Trophoblast cell (in vitro differentiated cells and primary cell): ENCODE data around the gene TCEANC2.

ENCODE experiments used
- DNase-seq, 2 donors: peaks; one replicate each; pipeline ENCODE4 v3.0.0-alpha.2; 2016
- H2AFZ ChIP-seq: 2 replicates; pipeline ENCODE4 v1.6.1; 2013; ENCODE audit warnings: low read length, moderate library complexity, mild to moderate bottlenecking; ENCODE audit not compliant: insufficient read depth, poor library complexity
- H2AK5ac ChIP-seq: 2 replicates; pipeline ENCODE4 v1.6.1; 2013; ENCODE audit warnings: mild to moderate bottlenecking, low read length
- H2BK120ac ChIP-seq: 2 replicates; pipeline ENCODE4 v1.6.1; 2013; ENCODE audit warnings: low read length, mild to moderate bottlenecking, moderate library complexity; ENCODE audit not compliant: insufficient read depth, poor library complexity
- H2BK12ac ChIP-seq: 2 replicates; pipeline ENCODE4 v1.6.1; 2013; ENCODE audit warnings: mild to moderate bottlenecking, low read length, moderate library complexity
- H2BK5ac ChIP-seq: 2 replicates; pipeline ENCODE4 v1.6.1; 2013; ENCODE audit warnings: low read length, low read depth, moderate library complexity, mild to moderate bottlenecking; ENCODE audit not compliant: poor library complexity
- H3K14ac ChIP-seq: 2 replicates; pipeline ENCODE4 v1.6.1; 2013; ENCODE audit warnings: mild to moderate bottlenecking, low read length
- H3K18ac ChIP-seq: 2 replicates; pipeline ENCODE4 v1.6.1; 2013; ENCODE audit warnings: mild to moderate bottlenecking, low read length
- H3K23ac ChIP-seq: 2 replicates; pipeline ENCODE4 v1.6.1; 2013; ENCODE audit warnings: low read length
- H3K27ac ChIP-seq: 2 replicates; pipeline ENCODE4 v1.5.1; 2013; ENCODE audit warnings: low read depth, mild to moderate bottlenecking, inconsistent platforms, low read length, moderate library complexity
- H3K27me3 ChIP-seq: 2 replicates; pipeline ENCODE4 v1.6.1; 2013; ENCODE audit warnings: inconsistent platforms, mild to moderate bottlenecking, low read length, moderate library complexity; ENCODE audit not compliant: insufficient read depth
- H3K36me3 ChIP-seq, 2 experiments: 1 replicate in 1 of 2; 2 replicates in 1 of 2; pipeline ENCODE4 v1.6.1; 2013; ENCODE audit warnings: low read length in 2 of 2, mild to moderate bottlenecking in 2 of 2, moderate library complexity in 1 of 2; ENCODE audit not compliant: insufficient read depth in 2 of 2, control insufficient read depth in 1 of 2
- H3K4ac ChIP-seq: 2 replicates; pipeline ENCODE4 v1.6.1; 2013; ENCODE audit warnings: low read depth, mild to moderate bottlenecking, low read length, moderate library complexity
- H3K4me1 ChIP-seq, 2 experiments: 1 replicate in 1 of 2; 2 replicates in 1 of 2; pipeline ENCODE4 v1.6.1; 2013; ENCODE audit warnings: low read length in 2 of 2, mild to moderate bottlenecking in 2 of 2, moderate library complexity in 1 of 2; ENCODE audit not compliant: insufficient read depth in 2 of 2, control insufficient read depth in 1 of 2
- H3K4me2 ChIP-seq: 2 replicates; pipeline ENCODE4 v1.6.1; 2013; ENCODE audit warnings: inconsistent platforms, mild to moderate bottlenecking, low read length, moderate library complexity
- H3K4me3 ChIP-seq: 2 replicates; pipeline ENCODE4 v1.5.1; 2013; ENCODE audit warnings: mild to moderate bottlenecking, low read depth, low read length, inconsistent platforms
- H3K79me1 ChIP-seq: one replicate; pipeline ENCODE4 v1.6.1; 2013; ENCODE audit warnings: low read length
- H3K79me2 ChIP-seq: 2 replicates; pipeline ENCODE4 v1.6.1; 2013; ENCODE audit warnings: low read length, mild to moderate bottlenecking; ENCODE audit not compliant: control insufficient read depth, insufficient read depth, poor library complexity
- H3K9ac ChIP-seq: 2 replicates; pipeline ENCODE4 v1.6.1; 2013; ENCODE audit warnings: mild to moderate bottlenecking, low read length
- H3K9me3 ChIP-seq: 2 replicates; pipeline ENCODE4 v1.6.1; 2013; ENCODE audit warnings: low read depth, mild to moderate bottlenecking, control low read depth, inconsistent platforms, low read length; ENCODE audit not compliant: insufficient read depth
- H4K12ac ChIP-seq: 2 replicates; pipeline ENCODE4 v1.6.1; 2013; ENCODE audit warnings: low read depth, mild to moderate bottlenecking, low read length, moderate library complexity
- H4K8ac ChIP-seq: 2 replicates; pipeline ENCODE4 v1.6.1; 2013; ENCODE audit warnings: low read depth, mild to moderate bottlenecking, low read length, moderate library complexity
- H4K91ac ChIP-seq: one replicate; pipeline ENCODE4 v1.6.1; 2013; ENCODE audit warnings: low read depth, mild to moderate bottlenecking, low read length, moderate library complexity
- WGBS: extraction: QIAGEN DNeasy Blood & Tissue Kit; methylation state at CpG from one replicate; pipeline ENCODE4 v1.1.7; 2013; ENCODE audit warnings: missing lambda C conversion rate; ENCODE audit not compliant: insufficient read length, insufficient coverage; ENCODE audit errors: extremely low coverage; 5-methylcytosine and 5-hydroxymethylcytosine counted together

Gene TCEANC2

DNA sequence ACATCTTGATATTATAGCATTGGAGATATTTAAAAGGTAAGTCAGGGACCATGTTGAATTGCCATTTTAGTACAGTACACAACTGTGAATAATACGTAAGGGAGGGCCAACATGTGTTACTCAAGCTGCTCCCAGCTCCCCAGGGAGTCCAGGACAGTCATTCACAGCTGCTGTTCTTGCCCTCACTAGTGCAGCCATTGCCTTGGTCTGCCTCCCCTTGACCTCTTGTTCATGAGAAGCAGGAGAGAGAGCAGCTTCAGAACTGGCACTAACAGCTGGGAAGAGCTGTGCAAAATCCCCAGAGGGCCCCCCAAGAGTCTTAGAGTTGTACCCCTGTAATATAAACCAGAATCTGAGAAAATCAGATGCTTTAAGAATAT, 16.4 kb downstream of the TCEANC2 start:
- no CpG with 5 or more reads among the region's 1 CpG for WGBS
- Histone ChIP-seq H3K4ac (no peak overlapping the region), H2AFZ (no peak overlapping the region), H3K9me3 (peaks cover 2% of the 10 kb centered on the region), H2BK12ac (no peak overlapping the region), H3K36me3 (no peaks in the 10 kb centered on the region), H2BK120ac (no peak overlapping the region), H3K27ac (no peak overlapping the region), H3K79me1 (no peaks in the 10 kb centered on the region), H3K4me1 (no peaks in the 10 kb centered on the region), H2AK5ac (no peak overlapping the region), H3K4me3 (no peak overlapping the region), H4K8ac (no peak overlapping the region), H4K91ac (no peak overlapping the region), H3K18ac (no peak overlapping the region), H2BK5ac (no peak overlapping the region), H3K4me2 (no peak overlapping the region), H3K14ac (no peak overlapping the region), H4K12ac (no peak overlapping the region), H3K9ac (no peak overlapping the region), H3K23ac (no peak overlapping the region), H3K27me3 (no peaks in the 10 kb centered on the region), H3K79me2 (no peaks in the 10 kb centered on the region)
- DNase-seq = no peak

DNA sequence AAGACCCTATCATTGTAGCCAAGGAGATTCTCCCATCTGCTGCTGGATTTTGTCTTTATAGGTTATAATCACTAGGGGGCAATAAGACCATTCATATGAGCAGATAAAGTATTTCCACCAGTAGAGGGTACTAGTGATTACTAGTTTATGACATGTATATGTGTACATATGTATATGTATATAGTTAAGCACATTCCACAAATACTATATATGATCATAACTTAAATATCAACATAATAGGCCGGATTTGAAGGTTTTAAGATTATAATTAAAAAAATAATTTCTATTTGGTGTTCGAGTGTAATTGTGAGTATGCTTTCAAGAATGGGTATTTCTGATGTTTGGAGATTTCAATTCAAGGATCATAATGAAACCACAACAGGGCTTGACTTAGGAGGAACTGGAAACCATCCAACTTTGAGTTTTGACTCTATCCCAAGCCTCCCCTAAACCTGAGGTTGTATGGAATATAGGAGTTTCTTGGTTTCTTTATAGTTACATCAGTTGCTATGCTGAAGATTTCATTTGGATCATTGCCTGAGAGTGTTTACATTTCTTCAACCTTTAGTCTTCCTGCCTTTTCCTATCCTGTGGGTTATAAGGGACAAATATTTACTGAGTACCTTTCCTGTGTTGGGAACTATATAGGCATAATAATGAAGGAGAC, 16.9 kb downstream of the TCEANC2 start:
- Histone ChIP-seq H3K18ac (no peak overlapping the region), H2BK120ac (no peak overlapping the region), H3K79me1 (no peaks in the 10 kb centered on the region), H3K79me2 (no peaks in the 10 kb centered on the region), H2BK5ac (no peak overlapping the region), H4K12ac (no peak overlapping the region), H2AK5ac (no peak overlapping the region), H3K4me1 (no peaks in the 10 kb centered on the region), H3K27me3 (no peaks in the 10 kb centered on the region), H4K91ac (no peak overlapping the region), H3K27ac (no peak overlapping the region), H3K23ac (no peak overlapping the region), H3K4me2 (no peak overlapping the region), H3K36me3 (no peaks in the 10 kb centered on the region), H3K14ac (no peak overlapping the region), H3K9ac (no peak overlapping the region), H4K8ac (no peak overlapping the region), H2BK12ac (no peak overlapping the region), H3K4ac (no peak overlapping the region), H3K9me3 (peaks cover 2% of the 10 kb centered on the region), H3K4me3 (no peak overlapping the region), H2AFZ (no peak overlapping the region)
- DNase-seq = peak in 1 of 2 donors; percentile 38
- 100% methylated on average over 1 of the region's 2 CpGs for WGBS

DNA sequence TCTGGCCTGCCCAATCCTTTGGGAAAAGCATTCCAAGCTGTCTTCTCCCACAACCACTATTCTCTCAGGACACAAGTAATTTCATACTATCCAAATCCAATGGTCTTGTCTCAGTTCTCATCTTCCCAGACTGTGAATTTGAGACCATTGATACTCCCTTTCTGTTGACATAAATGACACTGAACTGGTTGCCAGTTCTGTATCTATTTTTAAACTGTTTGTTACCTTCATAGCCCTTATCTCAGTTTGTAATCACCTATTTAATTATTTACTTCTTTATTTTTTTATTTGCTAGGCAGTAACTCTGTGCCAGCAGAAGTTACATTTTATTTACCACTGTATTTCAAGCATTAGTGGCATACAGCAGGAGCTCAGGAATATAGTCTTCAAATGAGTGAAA, 24.0 kb downstream of the TCEANC2 start:
- H3K18ac ChIP-seq = no peak overlapping the region
- no peak overlapping the region for H3K4me3 ChIP-seq
- no peak overlapping the region for H3K23ac ChIP-seq
- H3K27ac ChIP-seq = no peak overlapping the region
- H2AK5ac ChIP-seq = no peak overlapping the region
- H3K36me3 ChIP-seq = no peaks in the 10 kb centered on the region
- H2BK12ac ChIP-seq = no peak overlapping the region
- H4K8ac ChIP-seq = no peak overlapping the region
- H3K79me1 ChIP-seq = no peaks in the 10 kb centered on the region
- no peak overlapping the region for H3K4me2 ChIP-seq
- H3K79me2 ChIP-seq = no peaks in the 10 kb centered on the region
- H4K91ac ChIP-seq = no peak overlapping the region
- H3K4ac ChIP-seq = no peak overlapping the region
- no peak overlapping the region for H4K12ac ChIP-seq
- no peaks in the 10 kb centered on the region for H3K9me3 ChIP-seq
- DNase-seq = no peak
- no peak overlapping the region for H2AFZ ChIP-seq
- no peak overlapping the region for H3K9ac ChIP-seq
- no peak overlapping the region for H2BK5ac ChIP-seq
- no peaks in the 10 kb centered on the region for H3K27me3 ChIP-seq
- H2BK120ac ChIP-seq = no peak overlapping the region
- H3K14ac ChIP-seq = no peak overlapping the region
- H3K4me1 ChIP-seq = no peaks in the 10 kb centered on the region

DNA sequence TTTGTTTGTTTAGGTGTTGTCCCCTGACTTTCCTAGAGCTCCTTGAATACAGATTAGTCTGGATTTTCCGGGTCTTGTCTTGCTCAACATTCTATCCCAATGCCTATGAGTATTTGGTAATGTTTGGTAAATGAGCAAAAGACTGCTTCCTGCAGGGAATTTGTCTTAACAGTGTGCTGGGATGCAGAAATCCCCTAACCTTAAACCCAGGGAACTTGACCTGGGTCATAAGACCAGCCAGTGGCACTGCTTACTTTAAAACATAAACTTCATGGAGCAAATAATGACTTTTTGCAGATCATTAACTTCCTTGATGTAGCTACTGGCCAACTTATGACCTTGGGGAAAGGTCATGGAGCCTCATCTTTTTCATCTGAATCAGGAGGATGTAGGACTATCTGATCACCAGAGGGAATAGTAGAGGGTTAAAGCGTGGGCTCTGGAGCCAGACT, 27.2 kb downstream of the TCEANC2 start:
- WGBS = no CpG with 5 or more reads among the region's 2 CpGs
- H4K8ac ChIP-seq = no peak overlapping the region
- no peak overlapping the region for H3K4me3 ChIP-seq
- no peak overlapping the region for H2AK5ac ChIP-seq
- no peak overlapping the region for H3K4ac ChIP-seq
- no peaks in the 10 kb centered on the region for H3K9me3 ChIP-seq
- no peaks in the 10 kb centered on the region for H3K79me2 ChIP-seq
- H3K36me3 ChIP-seq = no peaks in the 10 kb centered on the region
- no peak overlapping the region for H2AFZ ChIP-seq
- no peak overlapping the region for H3K4me2 ChIP-seq
- H4K91ac ChIP-seq = no peak overlapping the region
- H2BK12ac ChIP-seq = no peak overlapping the region
- no peak overlapping the region for H4K12ac ChIP-seq
- no peak for DNase-seq
- H3K23ac ChIP-seq = no peak overlapping the region
- no peak overlapping the region for H3K18ac ChIP-seq
- no peak overlapping the region for H3K27ac ChIP-seq
- no peak overlapping the region for H3K14ac ChIP-seq
- no peak overlapping the region for H2BK120ac ChIP-seq
- no peaks in the 10 kb centered on the region for H3K79me1 ChIP-seq
- no peaks in the 10 kb centered on the region for H3K4me1 ChIP-seq
- no peak overlapping the region for H3K9ac ChIP-seq
- no peaks in the 10 kb centered on the region for H3K27me3 ChIP-seq
- H2BK5ac ChIP-seq = no peak overlapping the region
